NCI-H1092 treated with DMSO at 0.1 percent for 48 hours (cell line): ENCODE measurements around the gene SUCO.
"Not testable (repeated sequence)": the region's sequence is repeated elsewhere in the genome, so short reads cannot be mapped to it uniquely, and the experiment has no call there.

Experiments used
- DNase-seq: peaks from one replicate; lab custom pipeline; 2025; lab: John Stamatoyannopoulos, UW

Gene SUCO

GRCh38 chr1:172609528-172609927 lies 76.6 kb downstream of the SUCO start:
- no peak for DNase-seq

- no peak for DNase-seq
These were observed 79.5 kb downstream of the SUCO start for GRCh38 chr1:172612478-172612877.

- no peak for DNase-seq
These were observed 80.3 kb downstream of the SUCO start for GRCh38 chr1:172613294-172613693.

- no peak for DNase-seq
These were observed 83.2 kb downstream of the SUCO start for GRCh38 chr1:172616195-172616594.

- no peak for DNase-seq
These were observed 83.7 kb downstream of the SUCO start for GRCh38 chr1:172616636-172617035.

- DNase-seq: not testable (repeated sequence)
These were observed 87.7 kb downstream of the SUCO start for GRCh38 chr1:172620603-172621002.

GRCh38 chr1:172622541-172622940 lies 89.6 kb downstream of the SUCO start:
- no peak for DNase-seq

- no peak for DNase-seq
These were observed 90.8 kb downstream of the SUCO start for GRCh38 chr1:172623748-172624147.

GRCh38 chr1:172626845-172627244 lies 93.9 kb downstream of the SUCO start:
- DNase-seq: no peak

GRCh38 chr1:172627702-172628101 lies 94.8 kb downstream of the SUCO start:
- no peak for DNase-seq

GRCh38 chr1:172628401-172628800 lies 95.5 kb downstream of the SUCO start:
- no peak for DNase-seq

GRCh38 chr1:172629170-172629569 lies 96.2 kb downstream of the SUCO start:
- no peak for DNase-seq

GRCh38 chr1:172629638-172630037 lies 96.7 kb downstream of the SUCO start:
- DNase-seq: no peak

- DNase-seq: no peak
These were observed 97.3 kb downstream of the SUCO start for GRCh38 chr1:172630056-172630818.

- no peak for DNase-seq
These were observed 97.9 kb downstream of the SUCO start for GRCh38 chr1:172630868-172631267.

GRCh38 chr1:172637522-172637921 lies 104.6 kb downstream of the SUCO start:
- no peak for DNase-seq

- DNase-seq: no peak
These were observed 105.3 kb downstream of the SUCO start for GRCh38 chr1:172638249-172638648.

- no peak for DNase-seq
These were observed 106.2 kb downstream of the SUCO start for GRCh38 chr1:172638885-172639831.

- DNase-seq: no peak
These were observed 107.2 kb downstream of the SUCO start for GRCh38 chr1:172640111-172640510.

- DNase-seq: no peak
These were observed 108.5 kb downstream of the SUCO start for GRCh38 chr1:172641492-172641891.

GRCh38 chr1:172642970-172643369 lies 110.0 kb downstream of the SUCO start:
- DNase-seq: no peak

GRCh38 chr1:172646653-172647052 lies 113.7 kb downstream of the SUCO start:
- no peak for DNase-seq

GRCh38 chr1:172647110-172647564 lies 114.2 kb downstream of the SUCO start:
- no peak for DNase-seq
